ENCODE measurements around the gene SPINDOC. TPM values are rescaled to one million over a fixed set of nuclear protein-coding genes. Genes with fewer than 3 reads are reported as not detected.

SPINDOC gene
- total RNA-seq, 1 experiment from 2014 or later, result 94.5 TPM

- H3K4me3 ChIP-seq (ENCODE audit: low read depth, low read length, poor library complexity, severe bottlenecking), result peak within 1 kb of the TSS; percentile 63
- TF ChIP-seq CTCF (conservative IDR thresholded peaks at IDR 0.05; ENCODE audit: low read depth, low read length) (peak; percentile 51; the same call in 1 of the 2 replicates), EZH2 (IDR thresholded peaks at IDR 0.05; ENCODE audit: borderline replicate concordance, low read depth, low read length, poor library complexity, severe bottlenecking) (no peak)
- peak within 1 kb of the TSS; percentile 74 for H3K27ac ChIP-seq (ENCODE audit: low read depth, low read length, poor library complexity, severe bottlenecking)
- H3K36me3 ChIP-seq (ENCODE audit: insufficient read depth, low read length, poor library complexity, severe bottlenecking), result peaks cover 7% of the 10 kb centered on the region
- no peaks in the 10 kb centered on the region for H3K9me3 ChIP-seq (ENCODE audit: low read depth, low read length, poor library complexity, severe bottlenecking)
- intact Hi-C loops (cut with micrococcal nuclease; ENCODE audit: unreplicated experiment), result loop anchor here (2.0 to 10.0 kb wide), 4 partner anchors 59 to 216 kb away; partner anchors contain the start of gene OTUB1
- H3K27me3 ChIP-seq (replicated peaks; ENCODE audit: insufficient read depth, low read depth, low read length, poor library complexity), result no peaks in the 10 kb centered on the region
- no TSS peak for BruUV-seq (replicated peaks)
- peak; percentile 85 for DNase-seq (ENCODE audit: low spot score)
- CTCF ChIA-PET, result interaction anchor here (0.9 to 2.7 kb wide), 3 partner anchors 104 to 177 kb away, joined by 3 to 15 read pairs (median 6); no protein-coding TSS in a partner anchor
- POLR2A ChIA-PET (ENCODE audit: low non-redundant PET), result interaction anchor here (0.6 kb wide), 1 partner anchor 124 kb away, joined by 14 read pairs; no protein-coding TSS in a partner anchor
- peaks cover 59% of the 10 kb centered on the region for H3K4me1 ChIP-seq (ENCODE audit: insufficient read depth, low read length, poor library complexity, severe bottlenecking)
These were observed 44.8 kb upstream of the SPINDOC start, which contains the start of gene ZFTA for GRCh38 chr11:63768237-63769041. Gene ZFTA (minus strand): TSS chr11:63768775. CDS start chr11:63768622, 153 bp downstream.

GRCh38 chr11:63769042-63769713 lies 44.1 kb upstream of the SPINDOC start:
- peak overlapping the region; percentile 74 for H3K27ac ChIP-seq (ENCODE audit: low read depth, low read length, poor library complexity, severe bottlenecking)
- CTCF ChIA-PET, result interaction anchor here (1.6 to 2.7 kb wide), 2 partner anchors 103 to 176 kb away, joined by 6 to 15 read pairs; no protein-coding TSS in a partner anchor
- intact Hi-C loops (cut with micrococcal nuclease; ENCODE audit: unreplicated experiment), result loop anchor here (2.0 to 10.0 kb wide), 4 partner anchors 58 to 216 kb away; partner anchors contain the start of gene OTUB1
- H3K27me3 ChIP-seq (replicated peaks; ENCODE audit: insufficient read depth, low read depth, low read length, poor library complexity), result no peaks in the 10 kb centered on the region
- H3K9me3 ChIP-seq (ENCODE audit: low read depth, low read length, poor library complexity, severe bottlenecking), result no peaks in the 10 kb centered on the region
- peak; percentile 54 for DNase-seq (ENCODE audit: low spot score)
- H3K36me3 ChIP-seq (ENCODE audit: insufficient read depth, low read length, poor library complexity, severe bottlenecking), result peaks cover 7% of the 10 kb centered on the region
- H3K4me3 ChIP-seq (ENCODE audit: low read depth, low read length, poor library complexity, severe bottlenecking), result peak overlapping the region; percentile 63
- peaks cover 52% of the 10 kb centered on the region for H3K4me1 ChIP-seq (ENCODE audit: insufficient read depth, low read length, poor library complexity, severe bottlenecking)
- no peak for TF ChIP-seq EZH2 (IDR thresholded peaks at IDR 0.05; ENCODE audit: borderline replicate concordance, low read depth, low read length, poor library complexity, severe bottlenecking)
- TF ChIP-seq CTCF (conservative IDR thresholded peaks at IDR 0.05; ENCODE audit: low read depth, low read length), result no peak
- no TSS peak for BruUV-seq (replicated peaks)
- POLR2A ChIA-PET (ENCODE audit: low non-redundant PET), result no interaction called here

- CTCF ChIA-PET, result no interaction called here
- intact Hi-C loops (cut with micrococcal nuclease; ENCODE audit: unreplicated experiment), result loop anchor here (2.0 to 10.0 kb wide), 4 partner anchors 57 to 215 kb away; partner anchors contain the start of gene OTUB1
- Histone ChIP-seq H3K27ac (ENCODE audit: low read depth, low read length, poor library complexity, severe bottlenecking) (peak overlapping the region; percentile 74), H3K4me1 (ENCODE audit: insufficient read depth, low read length, poor library complexity, severe bottlenecking) (peaks cover 48% of the 10 kb centered on the region), H3K9me3 (ENCODE audit: low read depth, low read length, poor library complexity, severe bottlenecking) (no peaks in the 10 kb centered on the region), H3K27me3 (replicated peaks; ENCODE audit: insufficient read depth, low read depth, low read length, poor library complexity) (no peaks in the 10 kb centered on the region), H3K4me3 (ENCODE audit: low read depth, low read length, poor library complexity, severe bottlenecking) (peak overlapping the region; percentile 63), H3K36me3 (ENCODE audit: insufficient read depth, low read length, poor library complexity, severe bottlenecking) (peaks cover 1% of the 10 kb centered on the region)
- peak; percentile 57 for DNase-seq (ENCODE audit: low spot score)
- TF ChIP-seq CTCF (conservative IDR thresholded peaks at IDR 0.05; ENCODE audit: low read depth, low read length), result no peak
- TF ChIP-seq EZH2 (IDR thresholded peaks at IDR 0.05; ENCODE audit: borderline replicate concordance, low read depth, low read length, poor library complexity, severe bottlenecking), result no peak
- BruUV-seq (replicated peaks), result no TSS peak
- POLR2A ChIA-PET (ENCODE audit: low non-redundant PET), result interaction anchor here (0.6 kb wide), 1 partner anchor 16 kb away, joined by 6 read pairs; no protein-coding TSS in a partner anchor
These were observed 43.4 kb upstream of the SPINDOC start for GRCh38 chr11:63769714-63770455.
